ENCODE measurements around the gene TCTN2. TPM values are rescaled to one million over a fixed set of nuclear protein-coding genes. Genes with fewer than 3 reads are reported as not detected.

Gene TCTN2
- total and polyA plus RNA-seq, 12 donors = 1.9 to 6.3 (median 4.0) TPM

- intact Hi-C loops (cut with DNase I) = no loop called here
- Histone ChIP-seq H3K27ac (peak overlapping the region in 1 of 10 donors; percentile 11), H3K27me3 (no peaks in the 10 kb centered on the region), H3K36me3 (peaks cover 0 to 92% (median 17%) of the 10 kb centered on the region in 9 donors), H3K4me1 (no peaks in the 10 kb centered on the region), H3K9me3 (no peaks in the 10 kb centered on the region), H3K4me3 (no peak overlapping the region)
- no peak for DNase-seq
- 83 to 86% methylated on average over 4 of the region's 4 CpGs for WGBS, 2 donors
- no peak for TF ChIP-seq CTCF (IDR thresholded peaks at IDR 0.05)
- ATAC-seq = no peak
Measured at GRCh38 chr12:123696646-123697045, 25.7 kb downstream of the TCTN2 start.

GRCh38 chr12:123705935-123706334 is 35.0 kb downstream of the TCTN2 start:
- ATAC-seq = no peak

GRCh38 chr12:123707466-123707865 is 36.6 kb downstream of the TCTN2 start:
- H3K36me3 ChIP-seq = peaks cover 0 to 49% (median 5%) of the 10 kb centered on the region in 9 donors
- no peak overlapping the region for H3K27ac ChIP-seq
- no peak for TF ChIP-seq CTCF (IDR thresholded peaks at IDR 0.05)
- H3K4me1 ChIP-seq = peaks cover 0 to 7% (median under 1%) of the 10 kb centered on the region in 9 donors
- no peaks in the 10 kb centered on the region for H3K9me3 ChIP-seq
- ATAC-seq (no peak), DNase-seq (no peak)
- H3K4me3 ChIP-seq = no peak overlapping the region
- WGBS, 2 donors = 93 to 94% methylated on average over 4 of the region's 4 CpGs
- no peaks in the 10 kb centered on the region for H3K27me3 ChIP-seq
- intact Hi-C loops (cut with DNase I) = no loop called here

More at GRCh38 chr12:123705935-123706334, 35.0 kb downstream of the TCTN2 start:
- Histone ChIP-seq H3K4me3 (no peak overlapping the region), H3K4me1 (no peaks in the 10 kb centered on the region), H3K9me3 (no peaks in the 10 kb centered on the region), H3K36me3 (peaks cover 0 to 61% (median 9%) of the 10 kb centered on the region in 9 donors), H3K27me3 (no peaks in the 10 kb centered on the region), H3K27ac (no peak overlapping the region)
- TF ChIP-seq CTCF (IDR thresholded peaks at IDR 0.05) = no peak
- no peak for DNase-seq
- intact Hi-C loops (cut with DNase I) = no loop called here
- WGBS, 2 donors = 87 to 89% methylated on average over 3 of the region's 3 CpGs

GRCh38 chr12:123712780-123713319 is 41.9 kb downstream of the TCTN2 start:
- Histone ChIP-seq H3K9me3 (no peaks in the 10 kb centered on the region), H3K4me3 (peak overlapping the region; percentile 70 to 100 (median 94)), H3K4me1 (peaks cover 4 to 34% (median 23%) of the 10 kb centered on the region in 9 donors), H3K27ac (peak overlapping the region in 9 of 10 donors; percentile 40 to 89 (median 76)), H3K27me3 (no peaks in the 10 kb centered on the region), H3K36me3 (peaks cover 0 to 9% (median 0%) of the 10 kb centered on the region in 9 donors)
- 1% methylated on average over 26 of the region's 26 CpGs for WGBS, 2 donors
- no peak for TF ChIP-seq CTCF (IDR thresholded peaks at IDR 0.05)
- no peak for DNase-seq
- intact Hi-C loops (cut with DNase I) = loop anchor here in 2 of 10 donors (10.0 kb wide), 2 partner anchors 262 to 272 kb away; partner anchors contain the start of genes CCDC92 (in 1 of the 2) and ZNF664 (in 1 of the 2)
- peak in 2 of 8 donors; percentile 9 to 35 for ATAC-seq
